H1 (cell line): ENCODE data around the gene TMEM163. TPM values are rescaled to one million over a fixed set of nuclear protein-coding genes. Genes with fewer than 3 reads are reported as not detected.

Experiments used
- CTCF ChIA-PET: fragments of 300-600 bp; sonication (Branson Sonifier 250); formaldehyde crosslinking; loops from one replicate; lab custom pipeline; 2021; ENCODE audit not compliant: partially characterized antibody; lab: Charles Lee
- POLR2A ChIA-PET: fragments of 300-600 bp; sonication (Branson Sonifier 250); formaldehyde crosslinking; loops from one replicate; lab custom pipeline; 2021; ENCODE audit warnings: inconsistent platforms; ENCODE audit not compliant: partially characterized antibody; lab: Charles Lee
- DNase-seq, 2 experiments: peaks; one replicate each; pipeline versions ENCODE4 v3.0.0 to v3.0.0-alpha.2; 2010 to 2022; ENCODE audit warnings: low spot score in 2 of 2, low read depth in 1 of 2, mixed read lengths in 1 of 2
- FAIRE-seq: peaks from 2 replicates; lab custom pipeline; 2011; peaks lifted over from hg19 to GRCh38; lab: Jason Lieb, UNC
- H2AFZ ChIP-seq: 2 replicates; pipeline ENCODE4 v1.8.1; 2012; ENCODE audit warnings: low read length, inconsistent platforms
- H2AK5ac ChIP-seq: 2 replicates; pipeline ENCODE4 v1.6.1; 2013; ENCODE audit warnings: low read depth, low read length
- H2BK120ac ChIP-seq: replicated peaks from 2 replicates; pipeline ENCODE3; 2013; ENCODE audit warnings: low read depth, low read length, inconsistent platforms
- H2BK12ac ChIP-seq: 2 replicates; pipeline ENCODE4 v1.6.1; 2013; ENCODE audit warnings: low read depth, low read length
- H2BK15ac ChIP-seq: 2 replicates; pipeline ENCODE4 v1.6.1; 2013; ENCODE audit warnings: low read length
- H2BK20ac ChIP-seq: 2 replicates; pipeline ENCODE4 v1.6.1; 2013; ENCODE audit warnings: low read length
- H2BK5ac ChIP-seq: 2 replicates; pipeline ENCODE4 v1.6.1; 2013; ENCODE audit warnings: low read depth, low read length
- H3K14ac ChIP-seq: 2 replicates; pipeline ENCODE4 v1.6.1; 2013; ENCODE audit warnings: inconsistent platforms; ENCODE audit not compliant: insufficient read length
- H3K18ac ChIP-seq: 2 replicates; pipeline ENCODE4 v1.6.1; 2013; ENCODE audit warnings: low read length; ENCODE audit errors: extremely low read depth
- H3K23ac ChIP-seq: 2 replicates; pipeline ENCODE4 v1.6.1; 2013; ENCODE audit warnings: inconsistent platforms; ENCODE audit not compliant: insufficient read length
- H3K23me2 ChIP-seq: 2 replicates; pipeline ENCODE4 v1.6.1; 2013; ENCODE audit warnings: low read depth, low read length
- H3K27ac ChIP-seq: 2 replicates; pipeline ENCODE4 v1.6.1; 2011; ENCODE audit warnings: low read depth, low read length, inconsistent platforms
- H3K27me3 ChIP-seq, 4 experiments: replicated peaks in 1 of 4; 1 replicate in 1 of 4; 2 replicates in 3 of 4; pipeline versions ENCODE4 v1.6.1 to v1.8.1; 2011 to 2013; ENCODE audit warnings: low read length in 3 of 4, mild to moderate bottlenecking in 3 of 4, inconsistent platforms in 2 of 4, mixed read lengths in 2 of 4, moderate library complexity in 1 of 4; ENCODE audit not compliant: control insufficient read depth in 3 of 4, insufficient read depth in 3 of 4; ENCODE audit errors: extremely low read depth in 1 of 4
- H3K36me3 ChIP-seq, 4 experiments: 2 replicates each; pipeline versions ENCODE4 v1.6.1 to v1.8.1; 2011 to 2013; ENCODE audit warnings: mild to moderate bottlenecking in 4 of 4, low read length in 3 of 4, moderate library complexity in 2 of 4, control low read depth in 1 of 4, inconsistent platforms in 1 of 4; ENCODE audit not compliant: insufficient read depth in 4 of 4, control insufficient read depth in 2 of 4
- H3K4ac ChIP-seq: replicated peaks from 2 replicates; pipeline ENCODE3; 2013; ENCODE audit warnings: low read length, low read depth, mixed read lengths, inconsistent platforms; ENCODE audit not compliant: insufficient read length
- H3K4me1 ChIP-seq, 4 experiments: replicated peaks in 1 of 4; 1 replicate in 1 of 4; 2 replicates in 3 of 4; pipeline versions ENCODE4 v1.6.1 to v1.8.1; 2011 to 2013; ENCODE audit warnings: low read length in 3 of 4, inconsistent platforms in 2 of 4, mixed read lengths in 1 of 4; ENCODE audit not compliant: insufficient read depth in 4 of 4, control insufficient read depth in 3 of 4
- H3K4me2 ChIP-seq, 2 experiments: 2 replicates each; pipeline versions ENCODE4 v1.6.1 to v1.8.1; 2011 to 2013; ENCODE audit warnings: low read depth in 2 of 2, low read length in 2 of 2, control low read depth in 1 of 2, inconsistent platforms in 1 of 2, mild to moderate bottlenecking in 1 of 2; ENCODE audit not compliant: insufficient read depth in 1 of 2
- H3K4me3 ChIP-seq, 4 experiments: fragments of 200-600, 300-600 bp in 1 of 4; sonication (generic), shearing (Covaris generic), sonication (Bioruptor Twin) in 1 of 4; 2 replicates each; pipeline versions ENCODE4 v1.5.1 to v1.8.1; 2011 to 2016; ENCODE audit warnings: low read length in 4 of 4, low read depth in 3 of 4, control low read depth in 2 of 4, inconsistent platforms in 2 of 4, mild to moderate bottlenecking in 2 of 4, mixed read lengths in 1 of 4, moderate library complexity in 1 of 4; ENCODE audit not compliant: insufficient read depth in 2 of 4; ENCODE audit errors: extremely low read depth in 1 of 4
- H3K56ac ChIP-seq: replicated peaks from 2 replicates; pipeline ENCODE3; 2013; ENCODE audit warnings: low read depth, mild to moderate bottlenecking, mixed read lengths, low read length, inconsistent platforms; ENCODE audit not compliant: insufficient read length
- H3K79me1 ChIP-seq: 2 replicates; pipeline ENCODE4 v1.6.1; 2013; ENCODE audit warnings: low read depth, low read length, control low read depth
- H3K79me2 ChIP-seq, 2 experiments: 2 replicates each; pipeline versions ENCODE4 v1.6.1 to v1.8.1; 2012 to 2013; ENCODE audit warnings: low read length in 2 of 2, mild to moderate bottlenecking in 2 of 2, inconsistent platforms in 1 of 2; ENCODE audit not compliant: insufficient read depth in 2 of 2, control insufficient read depth in 1 of 2
- H3K9ac ChIP-seq, 4 experiments: replicated peaks in 1 of 4; 1 replicate in 1 of 4; 2 replicates in 3 of 4; pipeline versions ENCODE4 v1.6.1 to v1.8.1; 2011 to 2013; ENCODE audit warnings: low read depth in 3 of 4, low read length in 3 of 4, control low read depth in 2 of 4, mild to moderate bottlenecking in 2 of 4, moderate library complexity in 2 of 4, inconsistent platforms in 1 of 4; ENCODE audit errors: extremely low read depth in 1 of 4
- H3K9me3 ChIP-seq, 2 experiments: 2 replicates each; pipeline versions ENCODE4 v1.6.1 to v1.8.1; 2012 to 2013; ENCODE audit warnings: mild to moderate bottlenecking in 2 of 2, moderate library complexity in 2 of 2, control low read depth in 1 of 2, inconsistent platforms in 1 of 2, low read depth in 1 of 2, low read length in 1 of 2, mixed read lengths in 1 of 2; ENCODE audit not compliant: insufficient read depth in 2 of 2
- H4K20me1 ChIP-seq, 2 experiments: replicated peaks in 1 of 2; 2 replicates each; pipeline versions ENCODE3 to v1.8.1; 2011 to 2013; ENCODE audit warnings: inconsistent platforms in 2 of 2, low read length in 2 of 2, mild to moderate bottlenecking in 1 of 2; ENCODE audit not compliant: insufficient read depth in 2 of 2, control insufficient read depth in 1 of 2
- H4K5ac ChIP-seq: 2 replicates; pipeline ENCODE4 v1.6.1; 2013; ENCODE audit warnings: low read length, low read depth, mixed read lengths, inconsistent platforms; ENCODE audit not compliant: insufficient read length
- H4K8ac ChIP-seq: 2 replicates; pipeline ENCODE4 v1.8.0; 2013; ENCODE audit warnings: mild to moderate bottlenecking, moderate library complexity, low read length, inconsistent platforms; ENCODE audit not compliant: insufficient read depth; ENCODE audit errors: extremely low read depth
- H4K91ac ChIP-seq: replicated peaks from 2 replicates; pipeline ENCODE3; 2013; ENCODE audit warnings: low read length, mixed read lengths, inconsistent platforms; ENCODE audit not compliant: insufficient read length
- CBX5 ChIP-seq: fragments of 300-800, 300-1000 bp; sonication (generic); IDR thresholded peaks from 2 replicates; pipeline ENCODE4 v1.7.1; 2016; ENCODE audit warnings: antibody characterized with exemption, low read length, low read depth
- EGR1 ChIP-seq: IDR thresholded peaks from 2 replicates; pipeline ENCODE4 v1.6.1; 2011; ENCODE audit warnings: low read depth, low read length, borderline replicate concordance
- EZH2 ChIP-seq: fragments of 200-600 bp; sonication (generic); IDR thresholded peaks from 2 replicates; pipeline ENCODE4 v1.7.1; 2012; ENCODE audit warnings: low read depth, mild to moderate bottlenecking, moderate library complexity, low read length, inconsistent platforms; ENCODE audit not compliant: severe bottlenecking
- FOSL1 ChIP-seq: IDR thresholded peaks from 2 replicates; pipeline ENCODE4 v1.6.1; 2011; ENCODE audit warnings: mild to moderate bottlenecking, low read depth, low read length, moderate library complexity; ENCODE audit not compliant: insufficient read depth
- NANOG ChIP-seq: IDR thresholded peaks from 2 replicates; pipeline ENCODE4 v1.6.1; 2011; ENCODE audit warnings: low read length, low read depth, mild to moderate bottlenecking, inconsistent platforms; ENCODE audit not compliant: insufficient read depth, poor library complexity, severe bottlenecking
- RBBP5 ChIP-seq: IDR thresholded peaks from 2 replicates; pipeline ENCODE4 v1.7.1; 2012; ENCODE audit warnings: low read depth, mild to moderate bottlenecking, inconsistent platforms, low read length, moderate library complexity, borderline replicate concordance
- SAP30 ChIP-seq: fragments of 300-600 bp; sonication (generic); IDR thresholded peaks from 2 replicates; pipeline ENCODE4 v1.7.1; 2012; ENCODE audit warnings: low read length, moderate library complexity, mild to moderate bottlenecking, inconsistent platforms; ENCODE audit not compliant: insufficient read depth, insufficient replicate concordance
- SIX5 ChIP-seq: IDR thresholded peaks from 2 replicates; pipeline ENCODE4 v1.6.1; 2011; ENCODE audit warnings: mild to moderate bottlenecking, low read depth, low read length
- SP1 ChIP-seq: IDR thresholded peaks from 2 replicates; pipeline ENCODE4 v1.6.1; 2011; ENCODE audit warnings: low read depth, low read length
- SUZ12 ChIP-seq: fragments of 200-600 bp; sonication (generic); IDR thresholded peaks from 2 replicates; pipeline ENCODE4 v1.6.1; 2012; ENCODE audit warnings: mild to moderate bottlenecking, inconsistent platforms, low read length, moderate library complexity, mixed read lengths
- TCF12 ChIP-seq: IDR thresholded peaks from 2 replicates; pipeline ENCODE4 v1.6.1; 2011; ENCODE audit warnings: low read depth, mild to moderate bottlenecking, low read length
- WGBS, 2 experiments: shearing (Covaris generic) in 1 of 2; methylation state at CpG; one replicate each; pipeline versions ENCODE4 v1.1.6 to v1.1.7; 2013 to 2015; ENCODE audit warnings: low lambda C conversion rate in 2 of 2, mixed read lengths in 2 of 2, inconsistent platforms in 1 of 2, low coverage in 1 of 2, missing lambda C conversion rate in 1 of 2; ENCODE audit not compliant: insufficient replicate concordance in 2 of 2, insufficient coverage in 1 of 2, insufficient read length in 1 of 2; ENCODE audit errors: extremely low coverage in 1 of 2, missing lambda C conversion rate in 1 of 2; 5-methylcytosine and 5-hydroxymethylcytosine counted together
- polyA plus RNA-seq, 7 experiments: library from polyadenylated mRNA; depleted of rRNA in 3 of 7; stranded (reverse) in 5 of 7; unstranded in 2 of 7; fragments of >200 nt in 5 of 7; fragments of 200-250 nt in 2 of 7; gene quantifications; 1 replicate in 5 of 7; 2 replicates in 1 of 7; 4 replicates in 1 of 7; pipeline versions ENCODE4 v1.2.1 to v1.2.3, GENCODE V29; 2011 to 2013; ENCODE audit warnings: missing spikeins in 2 of 7, mixed read lengths in 2 of 7
- total RNA-seq: library from RNA; stranded (reverse); fragmentation: NEBNext Ultra II Directional; extraction: Animal tissue kit (Norgen Biotek cat#: 25700); gene quantifications from 2 replicates; pipeline ENCODE4 v1.2.1, GENCODE V29; 2021
- TF ChIP-seq, protein P1 (sequence below): IDR thresholded peaks from 2 replicates; pipeline ENCODE4 v1.6.1; 2011; ENCODE audit warnings: low read depth, mild to moderate bottlenecking, low read length; ENCODE audit not compliant: insufficient read depth
- TF ChIP-seq, protein P2 (sequence below): IDR thresholded peaks from 2 replicates; pipeline ENCODE4 v1.6.1; 2012; ENCODE audit warnings: inconsistent platforms

TMEM163 gene
- total and polyA plus RNA-seq, 2 of the 8 experiments (the other 6 are each of a cell fraction or from before 2014, with no cell fraction given): 2.8 to 3.2 TPM

DNA sequence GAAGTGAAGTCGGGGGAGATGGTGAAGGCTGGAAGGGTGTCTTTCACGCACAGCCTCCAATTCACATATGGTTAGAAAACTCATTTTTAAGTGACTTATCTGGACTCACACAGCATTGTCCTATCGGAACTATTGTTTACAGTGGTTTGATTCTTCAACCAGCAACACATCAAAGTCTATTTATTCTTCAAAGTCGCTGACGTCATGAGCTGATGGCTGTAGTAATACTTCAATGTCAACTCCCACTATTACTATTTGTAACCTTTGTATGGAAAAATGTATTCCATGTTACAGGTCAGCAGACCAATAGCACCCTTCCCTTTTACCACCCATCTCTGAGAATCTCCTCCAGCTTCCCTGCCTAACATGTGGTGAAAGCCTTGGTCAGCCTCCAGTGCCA lies 47.8 kb upstream of the TMEM163 start:
- H3K23ac ChIP-seq: no peak overlapping the region
- no peak overlapping the region for H3K27ac ChIP-seq
- H3K79me1 ChIP-seq: no peaks in the 10 kb centered on the region
- H2BK12ac ChIP-seq: no peak overlapping the region
- no peaks in the 10 kb centered on the region for H3K36me3 ChIP-seq
- H4K5ac ChIP-seq: no peak overlapping the region
- no peaks in the 10 kb centered on the region for H3K79me2 ChIP-seq
- no peaks in the 10 kb centered on the region; a peak in 1 of 7 replicates for H3K27me3 ChIP-seq
- no peak overlapping the region for H2BK20ac ChIP-seq
- H3K9me3 ChIP-seq: no peaks in the 10 kb centered on the region
- no peak overlapping the region for H4K8ac ChIP-seq
- no peak overlapping the region for H3K14ac ChIP-seq
- no peak overlapping the region for H3K18ac ChIP-seq
- no peak overlapping the region for H4K91ac ChIP-seq
- H2BK5ac ChIP-seq: no peak overlapping the region
- no peak overlapping the region for H2BK15ac ChIP-seq
- peaks cover 3% of the 10 kb centered on the region in 4 experiments; a peak in 5 of 7 replicates for H3K4me1 ChIP-seq
- no peak overlapping the region for H2BK120ac ChIP-seq
- H4K20me1 ChIP-seq: no peaks in the 10 kb centered on the region
- FAIRE-seq (no peak), DNase-seq (no peak)
- no peaks in the 10 kb centered on the region for H3K23me2 ChIP-seq
- H3K56ac ChIP-seq: no peak overlapping the region
- ChIA-PET POLR2A (no interaction called here), CTCF (interaction anchor here (0.6 to 2.0 kb wide), 6 partner anchors 9 to 27 kb away, joined by 3 to 6 read pairs (median 4); no protein-coding TSS in a partner anchor)
- 91% methylated on average over 5 of the region's 5 CpGs; no CpG with 5 or more reads in 1 of the 2 experiments for WGBS, 2 experiments
- no peak overlapping the region for H3K4me2 ChIP-seq
- H3K4ac ChIP-seq: no peak overlapping the region
- no peak overlapping the region for H2AFZ ChIP-seq
- no peak overlapping the region for H3K9ac ChIP-seq
- H2AK5ac ChIP-seq: no peak overlapping the region
- no peak overlapping the region for H3K4me3 ChIP-seq
- no peak for TF ChIP-seq FOSL1
- no peak for TF ChIP-seq SUZ12
- TF ChIP-seq EGR1: no peak
- TF ChIP-seq, protein P1, sequence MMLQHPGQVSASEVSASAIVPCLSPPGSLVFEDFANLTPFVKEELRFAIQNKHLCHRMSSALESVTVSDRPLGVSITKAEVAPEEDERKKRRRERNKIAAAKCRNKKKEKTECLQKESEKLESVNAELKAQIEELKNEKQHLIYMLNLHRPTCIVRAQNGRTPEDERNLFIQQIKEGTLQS: no peak
- no peak for TF ChIP-seq NANOG
- no peak for TF ChIP-seq SAP30
- TF ChIP-seq RBBP5: no peak
- TF ChIP-seq TCF12: no peak
- TF ChIP-seq SIX5: no peak
- no peak for TF ChIP-seq SP1
- TF ChIP-seq, protein P2, sequence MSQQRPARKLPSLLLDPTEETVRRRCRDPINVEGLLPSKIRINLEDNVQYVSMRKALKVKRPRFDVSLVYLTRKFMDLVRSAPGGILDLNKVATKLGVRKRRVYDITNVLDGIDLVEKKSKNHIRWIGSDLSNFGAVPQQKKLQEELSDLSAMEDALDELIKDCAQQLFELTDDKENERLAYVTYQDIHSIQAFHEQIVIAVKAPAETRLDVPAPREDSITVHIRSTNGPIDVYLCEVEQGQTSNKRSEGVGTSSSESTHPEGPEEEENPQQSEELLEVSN: no peak
- TF ChIP-seq CBX5: no peak
- TF ChIP-seq EZH2: no peak
